K562 (cell line): ENCODE data around the gene KCNE1. TPM values are rescaled to one million over a fixed set of nuclear protein-coding genes. Genes with fewer than 3 reads are reported as not detected.
"Not testable (repeated sequence)": the region's sequence is repeated elsewhere in the genome, so short reads cannot be mapped to it uniquely, and the experiment has no call there.

Experiments
- ATAC-seq: fragments of 200-7000 bp; cut with Tn5 transposase; 3 replicates; pipeline ENCODE4 v1.9.1; 2020; ENCODE audit warnings: moderate library complexity
- BruUV-seq: library from RNA; stranded (reverse); fragments of 400-500 nt; replicated peaks from 2 replicates; lab custom pipeline; 2021; lab: Mats Ljungman, UMichigan
- CTCF ChIA-PET: fragments of 300-600 bp; formaldehyde crosslinking; extraction: SDS; loops from one replicate; lab custom pipeline; 2021; ENCODE audit warnings: low intra/inter-chr PET ratio; lab: Yijun Ruan, JAX
- POLR2A ChIA-PET: fragments of 300-600, 350-650 bp; sonication (Branson Sonifier 250); formaldehyde crosslinking; extraction: SDS; loops from one replicate; lab custom pipeline; 2021; ENCODE audit warnings: antibody characterized with exemption, inconsistent platforms; lab: Yijun Ruan, JAX
- DNase-seq, 4 experiments: peaks; one replicate each; pipeline versions ENCODE4 v3.0.0 to v3.0.0-alpha.2; 2011 to 2018; ENCODE audit warnings: low spot score in 3 of 4, mixed read lengths in 3 of 4; ENCODE audit errors: extremely low read depth in 1 of 4
- FAIRE-seq: peaks from 2 replicates; lab custom pipeline; 2011; peaks lifted over from hg19 to GRCh38; lab: Jason Lieb, UNC
- H2AFZ ChIP-seq: 2 replicates; pipeline ENCODE4 v1.6.0; 2011; ENCODE audit warnings: low read depth, low read length, control low read depth, inconsistent platforms
- H3K27ac ChIP-seq: fragments of 200-600 bp; 3 replicates; pipeline ENCODE4 v1.8.0; 2011; ENCODE audit warnings: low read depth, mild to moderate bottlenecking, control low read depth, inconsistent platforms, low read length, moderate library complexity, mixed read lengths; ENCODE audit errors: extremely low read depth
- H3K27me3 ChIP-seq, 2 experiments: fragments of 300-600 bp in 1 of 2; 2 replicates in 1 of 2; 3 replicates in 1 of 2; pipeline versions ENCODE4 v1.6.0 to v1.8.0; 2011; ENCODE audit warnings: inconsistent platforms in 2 of 2, low read length in 2 of 2, mild to moderate bottlenecking in 1 of 2, mixed read lengths in 1 of 2, moderate library complexity in 1 of 2; ENCODE audit not compliant: control insufficient read depth in 2 of 2, insufficient read depth in 2 of 2
- H3K36me3 ChIP-seq: fragments of 300-600 bp; 3 replicates; pipeline ENCODE4 v1.8.0; 2011; ENCODE audit warnings: mild to moderate bottlenecking, low read length, inconsistent platforms; ENCODE audit not compliant: control insufficient read depth, insufficient read depth
- H3K4me1 ChIP-seq, 2 experiments: fragments of 200-600 bp in 1 of 2; replicated peaks in 1 of 2; 2 replicates in 1 of 2; 3 replicates in 1 of 2; pipeline versions ENCODE4 v1.5.1 to v1.8.0; 2011; ENCODE audit warnings: inconsistent platforms in 2 of 2, low read length in 2 of 2, mild to moderate bottlenecking in 1 of 2, mixed read lengths in 1 of 2, moderate library complexity in 1 of 2; ENCODE audit not compliant: control insufficient read depth in 2 of 2, insufficient read depth in 2 of 2
- H3K4me2 ChIP-seq: 2 replicates; pipeline ENCODE4 v1.6.1; 2011; ENCODE audit warnings: low read length, control low read depth, inconsistent platforms, mixed read lengths; ENCODE audit not compliant: insufficient read depth
- H3K4me3 ChIP-seq: fragments of 200-600 bp; sonication (generic), shearing (Covaris generic); 2 replicates; pipeline ENCODE4 v1.5.1; 2016; ENCODE audit warnings: control low read depth, inconsistent platforms
- H3K79me2 ChIP-seq: fragments of 200-600 bp; 3 replicates; pipeline ENCODE4 v1.8.0; 2011; ENCODE audit warnings: low read length, inconsistent platforms; ENCODE audit not compliant: control insufficient read depth, insufficient read depth
- H3K9ac ChIP-seq, 2 experiments: 2 replicates each; pipeline versions ENCODE4 v1.6.0 to v1.6.1; 2011; ENCODE audit warnings: low read depth in 2 of 2, low read length in 2 of 2, control low read depth in 1 of 2, inconsistent platforms in 1 of 2, mild to moderate bottlenecking in 1 of 2, mixed read lengths in 1 of 2; ENCODE audit not compliant: insufficient read depth in 1 of 2
- H3K9me1 ChIP-seq: one replicate; pipeline ENCODE4 v1.6.0; 2011; ENCODE audit warnings: inconsistent platforms, mild to moderate bottlenecking, low read length, moderate library complexity; ENCODE audit not compliant: control insufficient read depth, insufficient read depth
- H3K9me3 ChIP-seq: replicated peaks from 2 replicates; pipeline ENCODE4 v1.5.1; 2011; ENCODE audit warnings: low read depth, low read length, inconsistent platforms; ENCODE audit not compliant: control insufficient read depth, insufficient read depth
- H4K20me1 ChIP-seq: replicated peaks from 2 replicates; pipeline ENCODE4 v1.6.1; 2011; ENCODE audit warnings: low read length, inconsistent platforms, mixed read lengths; ENCODE audit not compliant: control insufficient read depth, insufficient read depth
- WGBS: fragments of 100-300 bp; shearing (Covaris generic); methylation state at CpG from one replicate; pipeline ENCODE4 v1.1.6; 2016; ENCODE audit warnings: low coverage, mixed read lengths; ENCODE audit not compliant: insufficient coverage; ENCODE audit errors: missing lambda C conversion rate; 5-methylcytosine and 5-hydroxymethylcytosine counted together
- in situ Hi-C: fragments of 300-500 bp; cut with MboI; formaldehyde crosslinking; loops from 4 replicates; pipeline ENCODE4 v1.15.0; 2018; ENCODE audit warnings: inconsistent platforms, mixed read lengths
- intact Hi-C: fragments of 100-400 bp; cut with micrococcal nuclease; formaldehyde crosslinking; loops from 2 replicates; pipeline ENCODE4 v1.14.2; 2022
- polyA plus RNA-seq, 8 experiments: library from polyadenylated mRNA; depleted of rRNA in 4 of 8; stranded (reverse) in 5 of 8; unstranded in 3 of 8; fragments of >200 nt; fragmentation: Nextera tagmentation in 2 of 8; fragmentation: Illumina TruSeq in 1 of 8; extraction: Ambion mirVana in 2 of 8; extraction: Trizol in 1 of 8; gene quantifications; 2 replicates each; pipeline versions ENCODE4 v1.2.1 to v1.2.3, GENCODE V29; 2011 to 2014; ENCODE audit warnings: inconsistent platforms in 1 of 8, missing spikeins in 1 of 8
- total RNA-seq, 7 experiments: library from RNA; depleted of rRNA in 6 of 7; stranded (reverse); fragments of >200 nt in 6 of 7; fragmentation: Illumina TruSeq in 2 of 7; extraction: Trizol in 2 of 7; gene quantifications; 2 replicates each; pipeline versions ENCODE4 v1.2.1 to v1.2.3, GENCODE V29; 2011 to 2021; ENCODE audit warnings: low replicate concordance in 1 of 7

KCNE1 gene
- total and polyA plus RNA-seq, 9 of the 15 experiments (the other 6 are each of a cell fraction or from before 2014, with no cell fraction given): 0.05 to 0.22 (median 0.11) TPM; not detected in 3

DNA sequence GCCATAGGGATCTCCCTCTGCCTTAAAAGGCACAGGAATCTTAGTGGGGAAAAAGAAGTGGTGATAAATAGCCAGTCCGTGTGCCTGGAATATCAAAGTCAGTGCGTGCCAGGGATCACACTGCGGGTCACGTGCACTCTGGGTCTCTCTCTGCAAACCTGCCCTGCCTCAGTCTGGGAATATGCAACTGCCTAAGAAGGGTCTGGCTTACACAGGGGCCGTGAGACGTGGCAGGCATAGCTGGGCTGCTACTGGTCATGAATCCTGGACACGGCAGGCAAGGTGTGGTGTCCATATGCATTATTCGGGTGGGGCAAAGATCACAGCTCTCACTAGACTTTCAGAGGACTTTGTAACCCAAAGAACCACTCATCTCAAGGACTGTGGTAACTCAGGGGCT lies 65.0 kb downstream of the KCNE1 start:
- BruUV-seq, H3K4me3 ChIP-seq, in situ Hi-C loops, H4K20me1 ChIP-seq, H3K9me3 ChIP-seq, H3K4me1 ChIP-seq, DNase-seq, CTCF ChIA-PET, H2AFZ ChIP-seq, POLR2A ChIA-PET, H3K9ac ChIP-seq, FAIRE-seq, ATAC-seq, H3K79me2 ChIP-seq, intact Hi-C loops, H3K4me2 ChIP-seq, H3K36me3 ChIP-seq, H3K9me1 ChIP-seq, H3K27ac ChIP-seq, H3K27me3 ChIP-seq: not testable (repeated sequence)
- WGBS: no CpG with 5 or more reads among the region's 8 CpGs

DNA sequence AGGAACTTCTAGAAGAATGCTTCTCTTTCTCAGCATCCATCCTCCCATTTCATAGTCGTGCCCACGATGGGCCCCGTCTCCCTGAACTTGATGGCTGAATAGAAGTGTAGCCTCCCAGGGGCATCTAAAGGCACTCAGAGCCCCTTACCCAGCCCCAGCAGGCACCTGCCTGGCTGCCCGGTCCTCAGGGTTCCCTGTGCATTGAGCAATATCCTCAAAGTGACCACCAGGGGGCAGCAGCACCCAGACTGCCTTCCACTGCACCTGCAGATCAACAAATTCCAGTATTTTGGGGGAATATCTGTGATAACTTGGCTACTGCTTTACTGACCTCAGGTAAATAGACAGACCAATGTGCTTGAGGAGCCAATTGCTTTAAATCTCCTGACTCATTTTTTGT lies 68.5 kb downstream of the KCNE1 start:
- H3K27me3 ChIP-seq, H3K9me1 ChIP-seq, H3K4me1 ChIP-seq, H4K20me1 ChIP-seq, CTCF ChIA-PET, DNase-seq, POLR2A ChIA-PET, H3K4me3 ChIP-seq, intact Hi-C loops, H3K79me2 ChIP-seq, BruUV-seq, H3K4me2 ChIP-seq, in situ Hi-C loops, H3K36me3 ChIP-seq, H2AFZ ChIP-seq, H3K9me3 ChIP-seq, H3K27ac ChIP-seq, H3K9ac ChIP-seq: not testable (repeated sequence)
- FAIRE-seq: peak; percentile 88
- ATAC-seq: peak; percentile 94
- no CpG with 5 or more reads among the region's 4 CpGs for WGBS

DNA sequence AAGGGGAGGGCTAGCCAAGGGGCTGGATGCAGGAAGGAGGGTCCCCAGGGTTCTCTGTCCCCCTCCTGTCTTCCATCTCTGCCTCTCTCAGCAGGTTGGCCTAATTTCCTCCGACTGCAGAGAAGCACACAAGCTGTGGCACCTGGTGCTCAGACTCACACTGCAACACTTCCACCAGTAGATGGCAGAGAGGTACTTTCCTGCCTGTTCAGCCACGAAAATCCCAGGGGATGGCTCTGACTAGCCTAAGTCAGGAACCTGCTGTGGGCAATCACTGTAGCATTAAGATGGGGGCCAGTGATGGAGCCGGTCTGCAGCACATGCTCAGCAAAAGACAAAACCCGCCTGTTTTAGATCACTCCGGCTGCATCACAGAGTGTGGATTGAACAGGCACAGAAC lies 82.3 kb downstream of the KCNE1 start:
- POLR2A ChIA-PET, H3K4me3 ChIP-seq, H3K4me2 ChIP-seq, H3K27me3 ChIP-seq, H3K9ac ChIP-seq, H4K20me1 ChIP-seq, in situ Hi-C loops, H2AFZ ChIP-seq, H3K9me3 ChIP-seq, BruUV-seq, H3K36me3 ChIP-seq, H3K27ac ChIP-seq, H3K79me2 ChIP-seq, CTCF ChIA-PET, H3K4me1 ChIP-seq, H3K9me1 ChIP-seq, DNase-seq, intact Hi-C loops, ATAC-seq: not testable (repeated sequence)
- no CpG with 5 or more reads among the region's 5 CpGs for WGBS
- peak; percentile 6 for FAIRE-seq

GRCh38 chr21:34428441-34428840 lies 83.6 kb downstream of the KCNE1 start:
- H3K4me1 ChIP-seq, H3K4me3 ChIP-seq, H3K9ac ChIP-seq, intact Hi-C loops, H3K36me3 ChIP-seq, H3K9me1 ChIP-seq, CTCF ChIA-PET, H4K20me1 ChIP-seq, H3K4me2 ChIP-seq, H3K27ac ChIP-seq, H2AFZ ChIP-seq, DNase-seq, H3K27me3 ChIP-seq, H3K79me2 ChIP-seq, BruUV-seq, POLR2A ChIA-PET, in situ Hi-C loops, H3K9me3 ChIP-seq: not testable (repeated sequence)
- ATAC-seq (peak; percentile 60; the same call in 2 of the 3 replicates), FAIRE-seq (peak; percentile 26)
- WGBS: no CpG with 5 or more reads among the region's 6 CpGs
